ENCODE results near the gene CYP4A22.
"Not testable (repeated sequence)": the region's sequence is repeated elsewhere in the genome, so short reads cannot be mapped to it uniquely, and the experiment has no call there.

Gene CYP4A22

DNA sequence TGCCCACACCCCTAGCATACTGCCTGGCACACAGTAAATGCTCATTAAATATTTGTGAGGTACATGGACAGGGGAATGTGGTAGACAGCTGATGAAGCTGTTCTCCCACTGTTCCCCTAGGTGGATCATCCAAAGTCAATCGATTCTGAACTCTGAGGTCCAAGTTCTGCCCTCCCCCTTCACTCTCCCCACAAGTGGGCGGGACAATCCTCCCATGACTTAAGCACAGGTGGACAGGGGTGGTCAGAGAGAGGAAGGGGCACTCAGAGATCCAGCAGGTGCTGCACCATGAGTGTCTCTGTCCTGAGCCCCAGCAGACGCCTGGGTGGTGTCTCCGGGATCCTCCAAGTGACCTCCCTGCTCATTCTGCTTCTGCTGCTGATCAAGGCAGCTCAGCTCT, at the start of gene CYP4A22:
Gene CYP4A22, plus strand, starts transcription at position 244 of the 400 bp plus-strand sequence. Its CDS starts 45 bp downstream, at position 289.
- no peak for DNase-seq (ENCODE audit: low read depth in 2 of 2)

GRCh38 chr1:47089356-47089755, 47.9 kb upstream of the CYP4A22 start:
- not testable (repeated sequence) for DNase-seq (ENCODE audit: low read depth in 2 of 2)

DNA sequence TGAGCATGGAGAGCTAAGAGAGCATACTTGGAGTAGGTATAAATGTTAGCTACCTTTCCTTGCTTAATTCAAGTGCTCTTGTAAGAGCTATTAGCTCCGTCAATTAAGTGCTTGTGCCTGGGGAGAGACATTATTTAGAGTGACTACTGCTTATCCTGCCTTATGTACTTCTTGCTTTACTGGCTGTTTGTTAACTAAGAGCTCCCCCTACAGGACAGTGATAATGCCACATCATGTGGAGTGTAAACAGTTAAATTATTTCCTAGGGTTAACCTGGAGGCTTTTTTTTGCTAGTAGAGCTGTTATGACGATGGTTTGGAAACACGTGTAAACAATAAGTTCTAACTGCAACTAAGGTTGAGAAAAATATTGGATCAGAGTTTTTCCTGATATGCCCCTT, 45.8 kb upstream of the CYP4A22 start:
- not testable (repeated sequence) for DNase-seq (ENCODE audit: low read depth in 2 of 2)

- no peak for DNase-seq (ENCODE audit: low read depth in 2 of 2)
Measured at GRCh38 chr1:47104816-47105215, 32.4 kb upstream of the CYP4A22 start.

GRCh38 chr1:47106792-47107191, 30.4 kb upstream of the CYP4A22 start:
- no peak for DNase-seq (ENCODE audit: low read depth in 2 of 2)

- not testable (repeated sequence) for DNase-seq (ENCODE audit: low read depth in 2 of 2)
Measured at GRCh38 chr1:47107851-47108574, 29.2 kb upstream of the CYP4A22 start.

- not testable (repeated sequence) for DNase-seq (ENCODE audit: low read depth in 2 of 2)
Measured at GRCh38 chr1:47109482-47109881, 27.8 kb upstream of the CYP4A22 start.

DNA sequence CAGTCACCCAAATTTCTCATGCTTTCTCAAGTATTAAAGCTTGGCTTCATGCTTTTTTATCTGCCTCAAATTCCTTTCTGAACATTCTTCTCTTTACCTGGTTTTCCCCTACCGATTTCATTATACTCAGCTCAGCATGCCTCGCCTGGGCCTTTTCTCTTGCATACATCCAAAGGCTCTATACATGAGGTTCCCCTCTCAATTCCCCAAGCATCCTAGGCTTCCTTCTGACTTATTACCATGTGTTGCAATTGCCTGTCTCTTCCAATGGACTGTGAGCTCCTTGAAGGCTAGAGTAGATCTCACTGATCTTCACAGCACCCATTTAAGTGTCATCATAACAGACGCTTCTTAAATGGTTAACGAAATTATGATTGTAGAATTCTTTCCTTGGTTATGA, 24.1 kb upstream of the CYP4A22 start:
- DNase-seq (ENCODE audit: low read depth in 2 of 2), result no peak

DNA sequence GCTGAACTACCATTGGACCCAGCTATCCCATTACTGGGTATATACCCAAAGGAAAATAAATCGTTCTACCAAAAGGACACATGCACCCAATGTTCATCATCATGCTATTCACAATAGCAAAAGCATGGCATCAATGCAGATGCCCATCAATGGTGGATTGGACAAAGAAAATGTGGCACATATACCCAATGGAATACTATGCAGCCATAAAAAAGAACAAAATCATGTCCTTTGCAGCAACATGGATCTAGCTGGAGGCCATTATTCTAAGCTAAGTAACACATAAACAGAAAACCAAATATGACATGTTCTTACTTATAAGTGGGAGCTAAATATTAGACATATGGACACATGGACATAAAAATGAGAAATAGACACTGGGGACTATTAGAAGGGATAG, 16.2 kb upstream of the CYP4A22 start:
- not testable (repeated sequence) for DNase-seq (ENCODE audit: low read depth in 2 of 2)

DNA sequence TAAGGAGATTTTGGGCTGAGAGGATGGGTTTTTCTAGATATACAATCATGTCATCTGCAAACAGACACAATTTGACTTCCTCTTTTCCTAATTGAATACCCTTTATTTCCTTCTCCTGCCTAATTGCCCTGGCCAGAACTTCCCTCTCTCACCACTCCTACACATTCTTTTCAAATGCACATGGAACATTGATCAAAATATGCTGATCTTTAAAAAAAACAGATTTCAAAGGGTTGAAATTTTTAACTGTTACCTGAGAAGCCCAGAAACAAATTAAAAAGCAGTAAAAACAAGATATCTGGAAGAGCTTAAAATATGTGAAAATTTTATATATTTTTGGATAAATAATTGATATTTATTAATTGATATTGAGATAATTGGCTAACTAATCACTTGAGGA, 12.4 kb upstream of the CYP4A22 start:
- not testable (repeated sequence) for DNase-seq (ENCODE audit: low read depth in 2 of 2)

GRCh38 chr1:47126997-47127396, 10.2 kb upstream of the CYP4A22 start:
- DNase-seq (ENCODE audit: low read depth in 2 of 2), result not testable (repeated sequence)

DNA sequence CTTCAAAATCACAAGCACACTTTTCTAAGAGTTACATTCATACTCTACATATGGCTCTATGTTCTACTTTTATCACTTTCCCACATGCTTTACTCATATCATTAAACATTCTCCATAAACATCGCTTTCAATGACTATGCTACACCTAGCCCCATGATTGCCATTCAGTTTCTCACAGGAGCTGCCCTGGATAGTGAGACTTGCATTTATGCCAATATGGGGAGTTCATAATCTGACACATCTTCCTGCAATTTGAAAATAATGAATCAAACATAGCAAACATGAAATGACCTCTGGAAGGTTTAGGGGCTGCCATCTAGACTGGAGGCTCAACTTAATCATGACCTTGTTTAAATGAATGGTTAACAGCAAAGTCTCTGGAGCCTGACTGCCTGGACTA, 9.0 kb upstream of the CYP4A22 start:
- no peak for DNase-seq (ENCODE audit: low read depth in 2 of 2)

- not testable (repeated sequence) for DNase-seq (ENCODE audit: low read depth in 2 of 2)
Measured at GRCh38 chr1:47128854-47129253, 8.4 kb upstream of the CYP4A22 start.

- DNase-seq (ENCODE audit: low read depth in 2 of 2), result not testable (repeated sequence)
Measured at GRCh38 chr1:47129489-47130230, 7.6 kb upstream of the CYP4A22 start.

DNA sequence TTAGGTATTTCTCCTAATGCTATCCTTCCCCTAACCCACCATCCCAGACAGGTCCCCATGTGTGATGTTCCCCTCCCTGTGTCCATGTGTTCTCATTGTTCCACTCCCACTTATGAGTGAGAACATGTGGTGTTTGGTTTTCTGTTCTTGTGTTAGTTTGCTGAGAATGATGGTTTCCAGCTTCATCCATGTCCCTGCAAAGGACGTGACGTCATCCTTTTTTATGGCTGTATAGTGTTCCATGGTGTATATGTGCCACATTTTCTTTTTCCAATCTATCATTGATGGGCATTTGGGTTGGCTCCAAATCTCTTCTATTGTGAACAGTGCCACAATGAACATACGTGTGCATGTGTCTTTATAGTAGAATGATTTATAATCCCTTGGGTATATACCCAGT, 4.6 kb upstream of the CYP4A22 start:
- not testable (repeated sequence) for DNase-seq (ENCODE audit: low read depth in 2 of 2)

GRCh38 chr1:47137925-47138615, 829 bp downstream of the CYP4A22 start:
- no peak for DNase-seq (ENCODE audit: low read depth in 2 of 2)

GRCh38 chr1:47140358-47140757, 3.1 kb downstream of the CYP4A22 start:
- DNase-seq (ENCODE audit: low read depth in 2 of 2), result not testable (repeated sequence)

GRCh38 chr1:47143654-47144053, 6.4 kb downstream of the CYP4A22 start:
- DNase-seq (ENCODE audit: low read depth in 2 of 2), result not testable (repeated sequence)

DNA sequence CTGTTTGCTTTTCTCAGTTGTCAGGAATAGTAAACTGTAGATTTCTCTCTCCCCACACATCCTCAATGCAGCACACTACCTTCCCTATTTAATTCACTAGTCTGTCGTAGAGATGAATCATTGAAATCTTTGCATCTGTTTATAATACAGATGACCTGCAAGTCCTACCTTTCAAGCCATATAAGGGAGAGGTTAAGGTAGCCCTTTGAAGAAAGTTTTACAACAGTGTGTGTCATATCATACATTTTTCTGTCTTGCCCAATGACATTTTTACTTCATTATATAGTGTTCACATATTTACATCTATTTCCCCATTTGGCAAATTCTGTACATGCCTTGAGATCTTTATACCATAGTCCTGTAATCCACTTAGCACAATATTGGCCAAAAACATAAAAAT, 9.3 kb downstream of the CYP4A22 start:
- not testable (repeated sequence) for DNase-seq (ENCODE audit: low read depth in 2 of 2)

GRCh38 chr1:47147047-47147785, 10.0 kb downstream of the CYP4A22 start:
- no peak for DNase-seq (ENCODE audit: low read depth in 2 of 2)

DNA sequence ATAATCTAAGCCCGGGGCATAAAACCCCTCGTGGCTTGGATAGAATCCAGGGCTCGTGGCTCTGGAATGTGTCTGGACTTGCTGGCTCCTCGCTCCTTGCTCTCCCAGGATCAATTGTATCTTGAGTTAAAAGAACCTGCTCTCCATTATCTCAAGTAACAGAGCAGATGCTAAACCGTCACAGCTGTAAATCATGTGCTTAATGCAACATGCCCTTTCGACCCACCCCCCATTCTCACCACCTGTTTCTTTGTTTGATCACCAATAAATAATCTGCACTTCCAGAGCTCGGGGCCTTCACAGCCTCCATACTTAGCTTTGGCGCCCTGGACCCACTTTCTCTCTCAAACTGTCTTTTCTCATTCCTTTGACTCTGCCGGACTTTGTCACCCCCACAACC, 11.9 kb downstream of the CYP4A22 start:
- not testable (repeated sequence) for DNase-seq (ENCODE audit: low read depth in 2 of 2)

- DNase-seq (ENCODE audit: low read depth in 2 of 2), result not testable (repeated sequence)
Measured at GRCh38 chr1:47156457-47156856, 19.2 kb downstream of the CYP4A22 start.
